HepG2 (cell line): ENCODE results near the gene PIBF1. TPM values are rescaled to one million over a fixed set of nuclear protein-coding genes. Genes with fewer than 3 reads are reported as not detected.

Experiments
- ATF3 ChIP-seq: sonication (generic); formaldehyde crosslinking; IDR thresholded peaks from 2 replicates; pipeline ENCODE4 v1.4.0; 2020; ENCODE audit warnings: missing genetic modification reagents
- EZH2 ChIP-seq: conservative IDR thresholded peaks from 2 replicates; pipeline ENCODE4 v1.6.1; 2012; ENCODE audit warnings: mild to moderate bottlenecking, low read depth, low read length, moderate library complexity
- FOXA3 ChIP-seq: IDR thresholded peaks from 2 replicates; pipeline ENCODE4 v1.6.1; 2016; ENCODE audit warnings: missing genetic modification reagents, missing compliant biosample characterization
- FOXP1 ChIP-seq, 2 experiments: fragments of 450-650 bp in 1 of 2; IDR thresholded peaks; 2 replicates each; pipeline ENCODE4 v1.6.1; 2017 to 2018; ENCODE audit warnings: antibody characterized with exemption in 1 of 2
- HCFC1 ChIP-seq: fragments of 150-350 bp; IDR thresholded peaks from 2 replicates; pipeline ENCODE4 v1.6.1; 2014; ENCODE audit warnings: low read depth, low read length
- HOXA5 ChIP-seq: sonication (generic); formaldehyde crosslinking; IDR thresholded peaks from 2 replicates; pipeline ENCODE4 v1.4.0; 2020; ENCODE audit warnings: missing genetic modification reagents
- HOXA9 ChIP-seq: sonication (generic); formaldehyde crosslinking; IDR thresholded peaks from 2 replicates; pipeline ENCODE4 v1.8.1; 2022; ENCODE audit warnings: missing genetic modification reagents, mild to moderate bottlenecking, moderate library complexity, borderline replicate concordance
- KLF13 ChIP-seq: sonication (generic); formaldehyde crosslinking; IDR thresholded peaks from 2 replicates; pipeline ENCODE4 v1.4.0; 2020; ENCODE audit warnings: mild to moderate bottlenecking, missing genetic modification reagents
- NAIF1 ChIP-seq: sonication (generic); formaldehyde crosslinking; IDR thresholded peaks from 2 replicates; pipeline ENCODE4 v1.5.0; 2020; ENCODE audit warnings: mild to moderate bottlenecking, missing genetic modification reagents, borderline replicate concordance
- NKX3-1 ChIP-seq: sonication (generic); formaldehyde crosslinking; IDR thresholded peaks from 2 replicates; pipeline ENCODE4 v1.5.0; 2020; ENCODE audit warnings: missing genetic modification reagents
- POGK ChIP-seq: sonication (generic); formaldehyde crosslinking; conservative IDR thresholded peaks from 2 replicates; pipeline ENCODE4 v1.8.0; 2022; ENCODE audit warnings: mild to moderate bottlenecking, moderate library complexity, missing genetic modification reagents
- RBFOX2 ChIP-seq: fragments of 200-400 bp; formaldehyde crosslinking; IDR thresholded peaks from 2 replicates; pipeline ENCODE4 v1.6.1; 2017; ENCODE audit warnings: low read depth, mild to moderate bottlenecking, low read length
- SCMH1 ChIP-seq: sonication (generic); formaldehyde crosslinking; IDR thresholded peaks from 2 replicates; pipeline ENCODE4 v1.9.0; 2021; ENCODE audit warnings: missing genetic modification reagents, mild to moderate bottlenecking, borderline replicate concordance
- TOE1 ChIP-seq: sonication (generic); formaldehyde crosslinking; IDR thresholded peaks from 2 replicates; pipeline ENCODE4 v1.4.0; 2020; ENCODE audit warnings: mild to moderate bottlenecking, missing genetic modification reagents
- U2AF1 ChIP-seq: fragments of 200-400 bp; formaldehyde crosslinking; optimal IDR thresholded peaks from 2 replicates; pipeline ENCODE3; 2017; ENCODE audit warnings: mild to moderate bottlenecking, low read depth, low read length
- U2AF2 ChIP-seq: fragments of 200-400 bp; formaldehyde crosslinking; IDR thresholded peaks from 2 replicates; pipeline ENCODE4 v1.6.1; 2017; ENCODE audit warnings: low read depth, mild to moderate bottlenecking, low read length
- XBP1 ChIP-seq: sonication (generic); formaldehyde crosslinking; IDR thresholded peaks from 2 replicates; pipeline ENCODE4 v1.5.0; 2020; ENCODE audit warnings: missing genetic modification reagents
- ZBTB20 ChIP-seq: sonication (generic); formaldehyde crosslinking; IDR thresholded peaks from 2 replicates; pipeline ENCODE4 v1.8.1; 2023; ENCODE audit warnings: missing genetic modification reagents, low read depth, mild to moderate bottlenecking, borderline replicate concordance
- ZNF17 ChIP-seq: sonication (generic); formaldehyde crosslinking; IDR thresholded peaks from 2 replicates; pipeline ENCODE4 v1.5.0; 2020; ENCODE audit warnings: mild to moderate bottlenecking, missing genetic modification reagents
- polyA plus RNA-seq, 8 experiments: library from polyadenylated mRNA; depleted of rRNA in 3 of 8; stranded (reverse) in 7 of 8; unstranded in 1 of 8; fragments of >200 nt; fragmentation: Illumina TruSeq in 4 of 8; extraction: Trizol in 4 of 8; gene quantifications; 2 replicates each; pipeline versions ENCODE4 v1.2.1 to v1.2.3, GENCODE V29; 2011 to 2016; ENCODE audit warnings: low read depth in 4 of 8, missing spikeins in 1 of 8, mixed read lengths in 1 of 8; ENCODE audit not compliant: insufficient read depth in 1 of 8
- total RNA-seq, 5 experiments: library from RNA; depleted of rRNA; stranded (reverse); fragments of >200 nt; fragmentation: Illumina TruSeq; extraction: Trizol; gene quantifications; 2 replicates each; pipeline ENCODE4 v1.2.3, GENCODE V29; 2016; ENCODE audit warnings: low read depth in 1 of 5
- TF ChIP-seq, protein P1 (sequence below), 2 experiments: sonication (generic) in 1 of 2; formaldehyde crosslinking in 1 of 2; IDR thresholded peaks; 2 replicates each; pipeline versions ENCODE4 v1.4.0 to v1.6.1; 2018 to 2020; ENCODE audit warnings: missing genetic modification reagents in 2 of 2, borderline replicate concordance in 1 of 2, low read depth in 1 of 2, mild to moderate bottlenecking in 1 of 2, missing biosample characterization in 1 of 2
- TF ChIP-seq, protein P2 (sequence below): sonication (generic); formaldehyde crosslinking; IDR thresholded peaks from 2 replicates; pipeline ENCODE4 v1.9.0; 2022; ENCODE audit warnings: low read depth, missing genetic modification reagents
- TF ChIP-seq, protein P3 (sequence below): IDR thresholded peaks from 2 replicates; pipeline ENCODE4 v1.6.1; 2016; ENCODE audit warnings: missing compliant biosample characterization, missing genetic modification reagents, borderline replicate concordance

The PIBF1 gene
- total and polyA plus RNA-seq, 2 of the 13 experiments (the other 11 are each of a cell fraction or from before 2014, with no cell fraction given), result 4.2 to 15.8 TPM

GRCh38 chr13:73058736-73059459 is 277.0 kb downstream of the PIBF1 start, which contains the start of gene KLF5 (continued):
- peak; percentile 38; the same call in 1 of the 2 replicates for TF ChIP-seq ATF3
- no peak for TF ChIP-seq U2AF1
- TF ChIP-seq, protein P1, sequence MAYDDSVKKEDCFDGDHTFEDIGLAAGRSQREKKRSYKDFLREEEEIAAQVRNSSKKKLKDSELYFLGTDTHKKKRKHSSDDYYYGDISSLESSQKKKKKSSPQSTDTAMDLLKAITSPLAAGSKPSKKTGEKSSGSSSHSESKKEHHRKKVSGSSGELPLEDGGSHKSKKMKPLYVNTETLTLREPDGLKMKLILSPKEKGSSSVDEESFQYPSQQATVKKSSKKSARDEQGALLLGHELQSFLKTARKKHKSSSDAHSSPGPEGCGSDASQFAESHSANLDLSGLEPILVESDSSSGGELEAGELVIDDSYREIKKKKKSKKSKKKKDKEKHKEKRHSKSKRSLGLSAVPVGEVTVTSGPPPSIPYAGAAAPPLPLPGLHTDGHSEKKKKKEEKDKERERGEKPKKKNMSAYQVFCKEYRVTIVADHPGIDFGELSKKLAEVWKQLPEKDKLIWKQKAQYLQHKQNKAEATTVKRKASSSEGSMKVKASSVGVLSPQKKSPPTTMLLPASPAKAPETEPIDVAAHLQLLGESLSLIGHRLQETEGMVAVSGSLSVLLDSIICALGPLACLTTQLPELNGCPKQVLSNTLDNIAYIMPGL (CRISPR knock-in tag; IDR thresholded peaks at IDR 0.05; ENCODE audit: borderline replicate concordance in 1 of 2, low read depth in 1 of 2), result peak; percentile 33 to 41; a peak in 1 of 4 replicates
- peak; percentile 70 for TF ChIP-seq RBFOX2
- no peak for TF ChIP-seq TOE1 (CRISPR knock-in tag)
- no peak for TF ChIP-seq HCFC1
- 0 out of 2 replicates have a peak, but pooled peaks have one; percentile 22 for TF ChIP-seq NKX3-1
- TF ChIP-seq POGK (CRISPR knock-in tag), result peak; percentile 64; the same call in 1 of the 2 replicates
- TF ChIP-seq U2AF2, result no peak
- no peak for TF ChIP-seq FOXP1 (IDR thresholded peaks at IDR 0.05)
- no peak for TF ChIP-seq FOXP1 (CRISPR knock-in tag; IDR thresholded peaks at IDR 0.05)
- TF ChIP-seq, protein P2, sequence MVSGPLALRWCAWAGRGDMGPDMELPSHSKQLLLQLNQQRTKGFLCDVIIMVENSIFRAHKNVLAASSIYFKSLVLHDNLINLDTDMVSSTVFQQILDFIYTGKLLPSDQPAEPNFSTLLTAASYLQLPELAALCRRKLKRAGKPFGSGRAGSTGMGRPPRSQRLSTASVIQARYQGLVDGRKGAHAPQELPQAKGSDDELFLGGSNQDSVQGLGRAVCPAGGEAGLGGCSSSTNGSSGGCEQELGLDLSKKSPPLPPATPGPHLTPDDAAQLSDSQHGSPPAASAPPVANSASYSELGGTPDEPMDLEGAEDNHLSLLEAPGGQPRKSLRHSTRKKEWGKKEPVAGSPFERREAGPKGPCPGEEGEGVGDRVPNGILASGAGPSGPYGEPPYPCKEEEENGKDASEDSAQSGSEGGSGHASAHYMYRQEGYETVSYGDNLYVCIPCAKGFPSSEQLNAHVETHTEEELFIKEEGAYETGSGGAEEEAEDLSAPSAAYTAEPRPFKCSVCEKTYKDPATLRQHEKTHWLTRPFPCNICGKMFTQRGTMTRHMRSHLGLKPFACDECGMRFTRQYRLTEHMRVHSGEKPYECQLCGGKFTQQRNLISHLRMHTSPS (CRISPR knock-in tag), result no peak
- TF ChIP-seq HOXA9, result no peak; the same call in 1 of the 2 replicates
- peak; percentile 84 for TF ChIP-seq FOXA3 (CRISPR knock-in tag)
- TF ChIP-seq ZNF17 (CRISPR knock-in tag), result no peak
- TF ChIP-seq ZBTB20 (CRISPR knock-in tag), result peak; percentile 81; the same call in 1 of the 2 replicates
- 0 out of 2 replicates have a peak, but pooled peaks have one; percentile 63 for TF ChIP-seq XBP1 (CRISPR knock-in tag)
- 0 out of 2 replicates have a peak, but pooled peaks have one; percentile 58 for TF ChIP-seq KLF13 (CRISPR knock-in tag)
- no peak for TF ChIP-seq SCMH1 (CRISPR knock-in tag)
- TF ChIP-seq NAIF1 (CRISPR knock-in tag), result peak; percentile 27; the same call in 1 of the 2 replicates
- peak; percentile 88 for TF ChIP-seq HOXA5
- TF ChIP-seq, protein P3, sequence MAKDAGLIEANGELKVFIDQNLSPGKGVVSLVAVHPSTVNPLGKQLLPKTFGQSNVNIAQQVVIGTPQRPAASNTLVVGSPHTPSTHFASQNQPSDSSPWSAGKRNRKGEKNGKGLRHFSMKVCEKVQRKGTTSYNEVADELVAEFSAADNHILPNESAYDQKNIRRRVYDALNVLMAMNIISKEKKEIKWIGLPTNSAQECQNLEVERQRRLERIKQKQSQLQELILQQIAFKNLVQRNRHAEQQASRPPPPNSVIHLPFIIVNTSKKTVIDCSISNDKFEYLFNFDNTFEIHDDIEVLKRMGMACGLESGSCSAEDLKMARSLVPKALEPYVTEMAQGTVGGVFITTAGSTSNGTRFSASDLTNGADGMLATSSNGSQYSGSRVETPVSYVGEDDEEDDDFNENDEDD (CRISPR knock-in tag), result peak; percentile 93; the same call in 1 of the 2 replicates
- TF ChIP-seq EZH2, result no peak
